Omental fat pad (tissue), 4 donors: ENCODE results near the gene DLGAP4. TPM values are rescaled to one million over a fixed set of nuclear protein-coding genes. Genes with fewer than 3 reads are reported as not detected.
"Not testable (repeated sequence)": the region's sequence is repeated elsewhere in the genome, so short reads cannot be mapped to it uniquely, and the experiment has no call there.

Experiments
- ATAC-seq: fragments of 150-250 bp; one replicate; pipeline ENCODE4 v1.9.1; 2016; ENCODE audit warnings: mild to moderate bottlenecking, moderate library complexity; ENCODE audit not compliant: low FRiP score
- DNase-seq: peaks from one replicate; pipeline ENCODE4 v3.0.0-alpha.2; 2019; ENCODE audit warnings: low spot score
- CTCF ChIP-seq, 3 donors: fragments of 450-650 bp; IDR thresholded peaks; one replicate each; pipeline ENCODE4 v1.5.1; 2016 to 2017; ENCODE audit warnings: antibody characterized with exemption in 3 of 3, mild to moderate bottlenecking in 3 of 3, moderate library complexity in 2 of 3
- total RNA-seq, 4 donors: library from RNA; depleted of rRNA; stranded (reverse); fragments of >200 nt; gene quantifications; one replicate each; pipeline ENCODE4 v1.1.0, GENCODE V29; 2016

Gene DLGAP4
- total RNA-seq, 4 donors from 2014 or later: 26.0 to 42.6 (median 30.7) TPM

GRCh38 chr20:36519012-36519719 is 213.0 kb downstream of the DLGAP4 start:
- ATAC-seq (no peak), DNase-seq (no peak)
- TF ChIP-seq CTCF (IDR thresholded peaks at IDR 0.05): no peak

GRCh38 chr20:36519944-36520343 is 213.8 kb downstream of the DLGAP4 start:
- DNase-seq: no peak
- no peak for TF ChIP-seq CTCF (IDR thresholded peaks at IDR 0.05)
- ATAC-seq: no peak

GRCh38 chr20:36521526-36521925 is 215.4 kb downstream of the DLGAP4 start:
- ATAC-seq (no peak), DNase-seq (no peak)
- no peak for TF ChIP-seq CTCF (IDR thresholded peaks at IDR 0.05)

GRCh38 chr20:36522412-36522811 is 216.3 kb downstream of the DLGAP4 start:
- not testable (repeated sequence) for ATAC-seq, DNase-seq

GRCh38 chr20:36523341-36523740 is 217.2 kb downstream of the DLGAP4 start:
- DNase-seq (no peak), ATAC-seq (no peak)
- no peak for TF ChIP-seq CTCF (IDR thresholded peaks at IDR 0.05)

GRCh38 chr20:36525620-36526365 is 219.7 kb downstream of the DLGAP4 start:
- TF ChIP-seq CTCF (IDR thresholded peaks at IDR 0.05): no peak
- DNase-seq (no peak), ATAC-seq (no peak)

- ATAC-seq (no peak), DNase-seq (no peak)
- no peak for TF ChIP-seq CTCF (IDR thresholded peaks at IDR 0.05)
Observed at GRCh38 chr20:36526521-36527011, 220.4 kb downstream of the DLGAP4 start.
